HUDEP-2 (cell line): ENCODE data around the gene CLEC18C.
"Not testable (repeated sequence)": the region's sequence is repeated elsewhere in the genome, so short reads cannot be mapped to it uniquely, and the experiment has no call there.

Experiments used
- DNase-seq, 76 experiments: peaks; one replicate each; lab custom pipeline; 2025; ENCODE audit not compliant: unreplicated experiment in 76 of 76; lab: John Stamatoyannopoulos, UW

The CLEC18C gene

DNA sequence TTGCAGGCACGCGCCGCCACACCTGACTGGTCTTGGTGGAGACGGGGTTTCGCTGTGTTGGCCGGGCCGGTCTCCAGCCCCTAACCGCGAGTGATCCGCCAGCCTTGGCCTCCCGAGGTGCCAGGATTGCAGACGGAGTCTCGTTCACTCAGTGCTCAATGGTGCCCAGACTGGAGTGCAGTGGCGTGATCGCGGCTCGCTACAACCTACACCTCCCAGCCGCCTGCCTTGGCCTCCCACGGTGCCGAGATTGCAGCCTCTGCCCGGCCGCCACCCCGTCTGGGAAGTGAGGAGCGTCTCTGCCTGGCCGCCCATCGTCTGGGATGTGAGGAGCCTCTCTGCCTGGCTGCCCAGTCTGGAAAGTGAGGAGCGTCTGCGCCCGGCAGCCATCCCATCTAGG, 30.4 kb downstream of the CLEC18C start:
- DNase-seq: not testable (repeated sequence)

DNA sequence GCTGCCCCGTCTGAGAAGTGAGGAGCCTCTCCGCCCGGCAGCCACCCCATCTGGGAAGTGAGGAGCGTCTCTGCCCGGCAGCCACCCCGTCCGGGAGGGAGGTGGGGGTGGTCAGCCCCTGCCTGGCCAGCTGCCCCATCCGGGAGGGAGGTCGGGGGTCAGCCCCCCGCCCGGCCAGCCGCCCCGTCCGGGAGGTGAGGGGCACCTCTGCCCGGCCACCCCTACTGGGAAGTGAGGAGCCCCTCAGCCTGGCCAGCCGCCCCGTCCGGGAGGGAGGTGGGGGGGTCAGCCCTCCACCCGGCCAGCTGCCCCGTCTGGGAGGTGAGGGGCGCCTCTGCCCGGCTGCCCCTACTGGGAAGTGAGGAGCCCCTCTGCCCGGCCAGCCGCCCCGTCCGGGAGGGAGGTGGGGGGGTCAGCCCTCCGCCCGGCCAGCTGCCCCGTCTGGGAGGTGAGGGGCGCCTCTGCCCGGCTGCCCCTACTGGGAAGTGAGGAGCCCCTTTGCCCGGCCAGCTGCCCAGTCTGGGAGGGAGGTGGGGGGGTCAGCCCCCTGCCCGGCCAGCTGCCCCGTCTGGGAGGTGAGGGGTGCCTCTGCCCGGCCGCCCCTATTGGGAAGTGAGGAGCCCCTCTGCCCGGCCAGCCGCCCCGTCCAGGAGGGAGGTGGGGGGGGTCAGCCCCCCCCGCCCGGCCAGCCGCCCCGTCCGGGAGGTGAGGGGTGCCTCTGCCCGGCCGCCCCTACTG, 31.2 kb downstream of the CLEC18C start:
- not testable (repeated sequence) for DNase-seq

DNA sequence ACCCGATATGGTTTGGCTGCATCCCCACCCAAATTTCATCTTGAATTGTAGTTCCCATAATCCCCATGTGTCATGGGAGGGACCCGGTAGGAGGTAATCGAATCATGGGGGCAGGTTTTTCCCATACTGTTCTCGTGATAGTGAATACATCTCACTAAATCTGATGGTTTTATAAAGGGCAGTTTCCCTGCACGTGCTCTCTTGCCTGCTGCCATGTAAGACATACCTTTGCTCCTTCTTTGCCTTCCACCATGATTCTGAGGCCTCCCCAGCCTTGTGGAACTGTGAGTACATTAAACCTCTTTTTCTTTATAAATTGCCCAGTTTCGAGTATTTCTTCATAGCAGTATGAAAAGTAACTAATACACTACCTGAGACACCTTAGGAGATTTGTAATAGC, 32.8 kb downstream of the CLEC18C start:
- not testable (repeated sequence) for DNase-seq

DNA sequence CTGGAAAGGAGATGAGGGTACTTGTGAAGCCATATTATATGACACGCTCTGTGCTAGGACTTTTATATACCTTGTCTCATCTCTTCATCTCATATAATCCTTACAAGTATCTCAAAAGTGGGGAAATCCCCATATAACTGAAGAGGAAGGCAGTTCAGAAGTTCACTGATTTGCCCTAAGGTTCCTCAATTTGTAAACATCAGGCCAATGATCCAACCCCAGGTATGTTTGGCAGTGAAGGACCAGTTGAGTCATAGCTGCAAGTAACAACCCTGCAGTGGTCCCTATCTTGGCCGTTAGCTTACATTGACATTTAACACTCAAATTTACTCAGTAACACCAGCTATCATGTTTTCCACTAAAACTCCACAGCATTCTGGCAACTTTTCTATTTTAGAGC, 45.0 kb downstream of the CLEC18C start:
- not testable (repeated sequence) for DNase-seq

DNA sequence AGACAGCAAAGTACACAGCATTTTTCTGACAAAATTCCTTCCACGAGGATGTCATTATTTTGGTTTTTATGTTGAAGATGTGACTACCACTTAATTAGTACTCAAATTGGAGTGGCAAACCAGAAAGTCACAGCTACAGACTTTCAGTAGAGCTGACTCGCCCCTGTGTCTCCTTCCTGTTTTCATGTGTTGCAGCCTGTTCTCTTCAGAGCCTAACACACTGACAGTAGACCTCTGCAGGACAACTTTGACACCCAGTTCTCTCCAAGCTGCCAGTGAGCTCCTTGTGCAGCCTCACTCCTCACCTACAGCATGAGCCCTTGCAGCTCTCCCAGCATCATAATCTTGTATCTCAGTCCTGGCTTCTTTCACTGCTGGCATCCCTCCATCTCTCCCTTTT, 49.0 kb downstream of the CLEC18C start:
- not testable (repeated sequence) for DNase-seq

DNA sequence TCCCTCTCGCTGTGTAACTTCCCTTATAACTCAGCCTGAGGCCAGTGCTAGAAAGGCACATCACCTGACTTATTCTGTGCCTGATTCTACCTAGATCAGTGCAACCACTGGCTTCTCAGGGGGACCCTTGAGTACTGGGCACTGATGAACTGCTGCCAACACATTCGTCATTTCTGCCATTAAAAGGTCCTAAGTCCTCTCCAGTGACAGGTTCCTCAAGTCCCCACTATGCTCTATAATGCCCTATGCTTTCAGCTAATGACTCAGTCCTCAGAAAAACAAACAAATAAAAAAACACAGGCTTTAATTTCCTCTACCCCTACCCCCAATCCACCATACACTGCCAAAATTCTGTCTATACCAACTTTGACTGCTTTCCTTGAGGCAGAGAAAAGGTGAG, 49.6 kb downstream of the CLEC18C start:
- DNase-seq: not testable (repeated sequence)

DNA sequence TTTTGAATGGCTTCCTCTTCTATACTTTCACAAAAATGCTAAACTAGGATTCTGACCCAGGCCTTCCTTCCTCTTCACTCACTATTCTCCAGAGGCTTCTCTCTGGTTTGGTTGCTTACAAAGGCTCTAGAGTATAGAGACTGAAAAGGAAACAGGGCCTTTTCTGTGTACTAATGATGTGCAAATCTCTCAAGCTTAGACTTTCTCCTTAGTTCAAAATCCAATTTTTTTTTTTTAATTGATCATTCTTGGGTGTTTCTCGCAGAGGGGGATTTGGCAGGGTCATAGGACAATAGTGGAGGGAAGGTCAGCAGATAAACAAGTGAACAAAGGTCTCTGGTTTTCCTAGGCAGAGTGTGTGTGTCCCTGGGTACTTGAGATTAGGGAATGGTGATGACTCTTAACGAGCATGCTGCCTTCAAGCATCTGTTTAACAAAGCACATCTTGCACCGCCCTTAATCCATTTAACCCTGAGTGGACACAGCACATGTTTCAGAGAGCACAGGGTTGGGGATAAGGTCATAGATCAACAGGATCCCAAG, 50.5 kb downstream of the CLEC18C start:
- DNase-seq: not testable (repeated sequence)

DNA sequence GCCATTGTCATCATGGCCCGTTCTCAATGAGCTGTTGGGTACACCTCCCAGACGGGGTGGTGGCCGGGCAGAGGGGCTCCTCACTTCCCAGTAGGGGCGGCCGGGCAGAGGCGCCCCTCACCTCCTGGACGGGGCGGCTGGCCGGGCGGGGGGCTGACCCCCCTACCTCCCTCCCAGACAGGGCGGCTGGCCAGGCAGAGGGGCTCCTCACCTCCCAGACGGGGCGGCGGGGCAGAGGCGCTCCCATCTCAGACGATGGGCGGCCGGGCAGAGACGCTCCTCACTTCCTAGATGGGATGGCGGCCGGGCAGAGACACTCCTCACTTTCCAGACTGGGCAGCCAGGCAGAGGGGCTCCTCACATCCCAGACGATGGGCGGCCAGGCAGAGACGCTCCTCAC, 51.1 kb downstream of the CLEC18C start:
- not testable (repeated sequence) for DNase-seq

DNA sequence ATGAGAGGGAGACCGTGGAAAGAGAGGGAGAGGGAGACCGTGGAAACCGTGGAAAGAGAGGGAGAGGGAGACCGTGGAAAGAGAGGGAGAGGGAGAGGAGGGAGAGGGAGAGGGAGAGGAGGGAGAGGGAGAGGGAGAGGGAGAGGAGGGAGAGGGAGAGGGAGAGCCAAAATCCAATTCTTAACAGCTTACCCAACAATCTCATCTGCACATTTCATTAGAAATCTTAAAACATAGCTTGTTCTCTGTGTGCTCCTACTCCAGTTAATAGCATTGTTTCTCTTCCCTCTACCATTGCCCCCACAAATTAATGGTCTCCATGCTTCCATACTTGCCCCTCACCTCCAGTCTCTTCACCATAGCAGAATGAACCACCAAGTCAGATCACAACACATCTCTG, 51.8 kb downstream of the CLEC18C start:
- not testable (repeated sequence) for DNase-seq

DNA sequence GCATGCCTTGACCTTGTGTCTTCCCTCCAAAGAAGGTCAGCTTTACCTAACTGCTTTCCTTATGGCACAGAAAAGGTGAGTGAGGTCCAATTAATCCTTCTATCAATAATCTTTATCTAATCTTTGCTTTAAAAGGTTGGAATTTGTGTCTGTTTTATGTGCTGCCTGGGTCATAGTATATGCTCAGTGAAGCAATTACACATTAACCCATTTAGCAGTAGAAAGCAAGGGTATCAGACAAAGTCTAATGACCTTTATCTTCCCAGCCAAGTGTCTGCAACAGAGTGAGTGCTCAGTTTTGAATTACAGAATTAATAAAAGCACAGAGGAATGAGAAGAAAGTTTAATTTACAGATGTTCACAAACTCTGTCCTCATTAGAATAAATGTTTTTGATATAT, 52.4 kb downstream of the CLEC18C start:
- DNase-seq: not testable (repeated sequence)

DNA sequence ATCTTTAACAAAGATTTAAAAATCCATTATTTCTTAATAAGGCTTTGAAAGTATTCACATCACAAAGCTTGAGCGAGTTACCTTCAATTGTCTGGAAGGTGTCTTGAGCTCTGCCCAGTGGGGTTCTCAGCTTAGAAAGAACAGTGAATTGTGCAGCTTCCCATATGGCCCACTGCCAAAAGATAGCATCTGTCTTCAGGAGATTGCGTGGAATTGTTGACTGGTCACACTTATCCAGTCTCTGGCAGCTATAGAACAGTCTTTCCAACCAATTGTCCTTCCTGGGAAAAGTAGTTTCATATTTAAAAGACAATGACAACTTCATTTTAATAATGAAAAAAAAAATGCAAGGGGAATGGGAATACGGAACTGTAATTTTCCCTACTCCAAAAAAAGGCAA, 58.2 kb downstream of the CLEC18C start:
- peak in 5 of 76 experiments; percentile 2 to 27 (median 11) for DNase-seq
